Measurements from ENCODE around the gene TBX6.

The TBX6 gene, protein sequence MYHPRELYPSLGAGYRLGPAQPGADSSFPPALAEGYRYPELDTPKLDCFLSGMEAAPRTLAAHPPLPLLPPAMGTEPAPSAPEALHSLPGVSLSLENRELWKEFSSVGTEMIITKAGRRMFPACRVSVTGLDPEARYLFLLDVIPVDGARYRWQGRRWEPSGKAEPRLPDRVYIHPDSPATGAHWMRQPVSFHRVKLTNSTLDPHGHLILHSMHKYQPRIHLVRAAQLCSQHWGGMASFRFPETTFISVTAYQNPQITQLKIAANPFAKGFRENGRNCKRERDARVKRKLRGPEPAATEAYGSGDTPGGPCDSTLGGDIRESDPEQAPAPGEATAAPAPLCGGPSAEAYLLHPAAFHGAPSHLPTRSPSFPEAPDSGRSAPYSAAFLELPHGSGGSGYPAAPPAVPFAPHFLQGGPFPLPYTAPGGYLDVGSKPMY

DNA sequence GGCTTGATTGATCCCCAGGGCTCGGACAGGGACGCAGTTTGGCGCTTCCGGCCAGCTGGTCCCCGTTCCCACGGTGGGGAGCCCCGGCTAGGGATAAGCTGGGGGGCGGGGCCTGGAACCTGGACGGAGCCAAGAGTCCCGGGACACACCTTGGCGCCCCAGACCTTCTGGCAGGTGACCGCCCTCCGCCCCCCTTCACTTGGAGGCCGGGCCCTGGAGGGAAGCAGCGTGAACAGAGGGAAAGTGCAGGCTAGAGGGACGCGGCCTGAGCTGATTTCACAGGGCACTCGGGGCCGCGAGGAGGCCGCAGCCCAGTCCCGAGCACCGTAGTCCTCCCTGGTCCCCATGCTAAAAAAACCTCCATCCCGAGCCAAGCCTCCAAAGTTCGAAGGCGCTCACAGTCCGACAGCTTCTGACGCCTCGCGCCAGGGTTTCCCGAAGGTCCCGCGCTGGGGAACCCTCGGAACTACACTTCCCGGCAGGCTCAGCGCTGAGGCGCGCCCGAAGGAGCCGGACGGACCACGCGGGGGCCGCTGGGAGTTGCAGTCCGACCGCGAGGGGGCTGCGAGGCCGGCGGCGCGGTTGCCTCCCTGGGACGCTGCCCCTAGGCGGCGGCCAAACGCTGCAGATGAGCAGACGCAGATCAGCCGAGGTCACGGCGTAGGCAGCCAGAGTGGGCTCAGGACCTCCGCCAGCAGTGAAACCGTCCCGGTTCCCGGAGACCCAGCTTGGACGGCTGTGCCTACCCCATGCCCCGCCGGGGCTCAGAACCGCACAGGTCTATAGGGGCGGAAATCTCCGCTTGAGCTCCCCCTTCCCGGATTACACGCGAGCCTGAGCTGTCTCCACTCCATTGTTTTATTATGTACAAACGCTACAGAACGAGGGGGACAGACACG, at the start of gene TBX6:
Gene TBX6 (minus strand): TSS at position 451 of the 899 bp plus-strand sequence. CDS start 731 bp downstream, outside the sequence.
- TF ChIP-seq, protein P1, sequence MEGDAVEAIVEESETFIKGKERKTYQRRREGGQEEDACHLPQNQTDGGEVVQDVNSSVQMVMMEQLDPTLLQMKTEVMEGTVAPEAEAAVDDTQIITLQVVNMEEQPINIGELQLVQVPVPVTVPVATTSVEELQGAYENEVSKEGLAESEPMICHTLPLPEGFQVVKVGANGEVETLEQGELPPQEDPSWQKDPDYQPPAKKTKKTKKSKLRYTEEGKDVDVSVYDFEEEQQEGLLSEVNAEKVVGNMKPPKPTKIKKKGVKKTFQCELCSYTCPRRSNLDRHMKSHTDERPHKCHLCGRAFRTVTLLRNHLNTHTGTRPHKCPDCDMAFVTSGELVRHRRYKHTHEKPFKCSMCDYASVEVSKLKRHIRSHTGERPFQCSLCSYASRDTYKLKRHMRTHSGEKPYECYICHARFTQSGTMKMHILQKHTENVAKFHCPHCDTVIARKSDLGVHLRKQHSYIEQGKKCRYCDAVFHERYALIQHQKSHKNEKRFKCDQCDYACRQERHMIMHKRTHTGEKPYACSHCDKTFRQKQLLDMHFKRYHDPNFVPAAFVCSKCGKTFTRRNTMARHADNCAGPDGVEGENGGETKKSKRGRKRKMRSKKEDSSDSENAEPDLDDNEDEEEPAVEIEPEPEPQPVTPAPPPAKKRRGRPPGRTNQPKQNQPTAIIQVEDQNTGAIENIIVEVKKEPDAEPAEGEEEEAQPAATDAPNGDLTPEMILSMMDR (IDR thresholded peaks at IDR 0.05; ENCODE audit: extremely low read depth, insufficient read depth, missing control alignments), result peak; percentile 92
- in situ Hi-C loops (cut with MboI; ENCODE audit: low pct_unique_long_range_greater_than_20kb, low sequenced_read_pairs, unreplicated experiment), result no loop called here

DNA sequence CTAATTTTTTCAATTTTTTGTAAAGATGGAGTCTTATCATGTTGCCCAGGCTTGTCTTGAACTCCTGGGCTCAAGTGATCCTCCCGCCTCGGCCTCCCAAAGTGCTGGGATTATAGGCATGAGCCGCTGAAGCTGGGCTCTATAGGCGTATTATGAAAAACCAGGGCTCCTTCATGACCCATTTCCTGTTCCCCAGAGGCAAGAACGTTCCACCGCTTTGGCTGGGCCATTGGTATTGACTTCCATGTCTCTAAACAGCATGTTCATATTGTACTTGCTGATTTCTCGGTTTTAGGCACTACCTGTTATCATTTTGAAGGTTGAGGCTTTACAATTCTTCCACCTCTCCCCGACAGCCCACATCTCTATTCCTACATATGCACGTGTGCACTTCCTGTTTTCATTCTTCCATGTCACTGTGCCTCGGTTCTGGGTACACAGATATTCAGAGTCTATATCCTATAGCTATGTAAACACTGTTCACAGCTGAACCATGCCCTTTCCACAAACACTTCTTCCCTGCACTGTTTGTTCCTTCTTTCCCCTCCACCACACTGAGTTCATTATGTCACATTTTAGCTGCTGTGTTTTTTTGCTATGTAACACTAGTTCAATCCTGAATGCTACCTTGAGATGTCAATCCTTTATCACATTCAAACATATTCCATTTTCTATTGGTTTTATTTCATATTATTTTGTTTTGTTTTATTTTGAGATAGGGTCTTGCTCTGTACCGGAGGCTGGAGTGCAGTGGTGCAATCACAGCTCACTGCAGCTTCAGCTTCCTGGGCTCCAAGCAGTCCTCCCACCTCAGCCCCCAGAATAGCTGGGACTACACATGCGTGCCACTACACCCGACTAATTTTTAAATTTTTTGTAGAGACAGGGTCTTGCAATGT, 48.1 kb upstream of the TBX6 start:
- no peak for DNase-seq (ENCODE audit: low spot score)
- TF ChIP-seq, protein P1 (IDR thresholded peaks at IDR 0.05; ENCODE audit: extremely low read depth, insufficient read depth, missing control alignments), result no peak
- in situ Hi-C loops (cut with MboI; ENCODE audit: low pct_unique_long_range_greater_than_20kb, low sequenced_read_pairs, unreplicated experiment), result no loop called here

More for the DNA sequence above, at the start of gene TBX6:
- peak; percentile 97 for DNase-seq (ENCODE audit: low spot score)

- DNase-seq (ENCODE audit: low spot score), result no peak
- in situ Hi-C loops (cut with MboI; ENCODE audit: low pct_unique_long_range_greater_than_20kb, low sequenced_read_pairs, unreplicated experiment), result no loop called here
- TF ChIP-seq, protein P1 (IDR thresholded peaks at IDR 0.05; ENCODE audit: extremely low read depth, insufficient read depth, missing control alignments), result no peak
Measured at GRCh38 chr16:30137897-30138296, 46.2 kb upstream of the TBX6 start.

DNA sequence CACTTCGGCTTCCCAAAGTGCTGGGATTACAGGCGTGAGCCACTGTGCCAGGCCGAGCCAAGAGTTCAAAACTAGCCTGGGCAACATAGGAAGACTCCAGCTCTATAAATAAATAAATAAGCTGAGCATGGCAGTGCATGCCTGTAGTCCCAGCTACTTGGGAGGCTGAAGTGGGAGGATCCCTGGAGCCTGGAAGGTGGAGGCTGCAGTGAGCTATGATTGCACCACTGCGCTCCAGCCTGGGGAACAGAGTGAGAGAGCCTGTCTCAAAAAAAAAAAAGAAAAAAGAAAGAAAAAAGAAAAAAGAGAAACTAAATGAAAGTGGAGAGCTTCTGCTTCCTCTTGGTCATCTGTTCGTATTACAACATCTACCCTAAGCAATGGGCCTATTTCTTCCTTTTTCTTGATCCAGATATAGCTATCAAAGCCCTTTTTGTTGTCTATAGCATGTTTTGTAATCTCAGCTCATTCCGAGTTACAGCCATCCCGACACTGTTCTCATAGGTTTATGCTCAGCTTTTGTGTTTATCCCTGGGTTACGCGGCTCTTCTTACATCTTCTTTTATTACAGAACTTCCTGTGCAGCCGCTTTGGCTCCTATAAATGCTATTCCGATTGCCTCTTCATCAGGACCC, 45.4 kb upstream of the TBX6 start:
- no peak for DNase-seq (ENCODE audit: low spot score)
- in situ Hi-C loops (cut with MboI; ENCODE audit: low pct_unique_long_range_greater_than_20kb, low sequenced_read_pairs, unreplicated experiment), result no loop called here
- TF ChIP-seq, protein P1 (IDR thresholded peaks at IDR 0.05; ENCODE audit: extremely low read depth, insufficient read depth, missing control alignments), result no peak

DNA sequence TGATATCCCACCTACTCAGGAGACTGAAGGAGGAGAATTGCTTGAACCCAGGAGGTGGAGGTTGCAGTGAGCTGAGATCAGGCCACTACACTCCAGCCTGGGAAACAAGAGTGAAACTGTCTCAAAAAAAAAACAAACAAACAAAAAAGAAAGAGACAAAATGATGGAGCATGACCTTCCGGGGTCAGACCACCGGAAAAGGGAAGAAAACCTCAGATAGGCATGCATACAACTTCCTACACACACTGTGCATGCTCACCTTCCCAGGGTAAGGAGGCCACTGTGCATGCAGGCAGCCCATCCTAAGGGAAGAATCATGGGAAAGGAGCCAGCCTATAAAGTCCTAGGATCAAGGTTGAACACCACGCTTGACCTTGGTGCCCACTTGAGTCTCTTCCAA, 40.9 kb upstream of the TBX6 start:
- TF ChIP-seq, protein P1 (IDR thresholded peaks at IDR 0.05; ENCODE audit: extremely low read depth, insufficient read depth, missing control alignments), result no peak

More for the DNA sequence above, 40.9 kb upstream of the TBX6 start:
- no peak for DNase-seq (ENCODE audit: low spot score)
- in situ Hi-C loops (cut with MboI; ENCODE audit: low pct_unique_long_range_greater_than_20kb, low sequenced_read_pairs, unreplicated experiment), result no loop called here

Measured in GM13977 (cell line).